Ovary (tissue), 3 donors: ENCODE measurements around the gene ANKRD40.
"Not testable (repeated sequence)": the region's sequence is repeated elsewhere in the genome, so short reads cannot be mapped to it uniquely, and the experiment has no call there.

Source experiments
- CTCF ChIP-seq, 3 donors: fragments of 450-650 bp in 2 of 3; fragments of 200-600 bp in 1 of 3; IDR thresholded peaks; one replicate each; pipeline versions ENCODE4 v1.5.1 to v1.8.0; 2016 to 2022; ENCODE audit warnings: antibody characterized with exemption in 3 of 3, mild to moderate bottlenecking in 1 of 3
- POLR2A ChIP-seq: fragments of 450-650 bp; IDR thresholded peaks from one replicate; pipeline ENCODE4 v1.6.1; 2017; ENCODE audit warnings: antibody characterized with exemption, mild to moderate bottlenecking, moderate library complexity
- donor health status: DM: no; HTN: no; CAD: no.

- TF ChIP-seq CTCF (IDR thresholded peaks at IDR 0.05); POLR2A: not testable (repeated sequence)
Measured at GRCh38 chr17:50724622-50725021, 16.9 kb upstream of the ANKRD40 start.
